ENCODE measurements around the gene NEIL1. TPM values are rescaled to one million over a fixed set of nuclear protein-coding genes. Genes with fewer than 3 reads are reported as not detected.

The NEIL1 gene
- total RNA-seq, 2 experiments from 2014 or later = 99.5 to 159 TPM

GRCh38 chr15:75358771-75359536 lies 12.1 kb downstream of the NEIL1 start:
- intact Hi-C loops (cut with micrococcal nuclease; ENCODE audit: unreplicated experiment) = no loop called here
- Histone ChIP-seq H3K4me3 (ENCODE audit: low read depth, low read length, poor library complexity, severe bottlenecking) (no peak overlapping the region), H3K36me3 (ENCODE audit: insufficient read depth, low read length) (peaks cover 36% of the 10 kb centered on the region), H4K20me1 (ENCODE audit: insufficient read depth, low read length) (no peaks in the 10 kb centered on the region), H2AFZ (ENCODE audit: low read length) (no peak overlapping the region), H3K27ac (ENCODE audit: low read depth, low read length, poor library complexity, severe bottlenecking) (no peak overlapping the region), H3K4me2 (ENCODE audit: low read length) (no peak overlapping the region), H3K4me1 (ENCODE audit: insufficient read depth, low read length, poor library complexity, severe bottlenecking) (no peaks in the 10 kb centered on the region), H3K79me2 (ENCODE audit: insufficient read depth, low read depth, low read length) (no peaks in the 10 kb centered on the region), H3K9me3 (ENCODE audit: low read length) (no peaks in the 10 kb centered on the region), H3K9me2 (ENCODE audit: insufficient read depth, low read length) (no peaks in the 10 kb centered on the region)
- no TSS peak for BruUV-seq (replicated peaks)
- ChIA-PET CTCF (ENCODE audit: unreplicated experiment) (no interaction called here), POLR2A (interaction anchor here (0.6 kb wide), 1 partner anchor 321 kb away, joined by 5 read pairs; no protein-coding TSS in a partner anchor)
- no peak for TF ChIP-seq CTCF (conservative IDR thresholded peaks at IDR 0.05; ENCODE audit: low read length)
- TF ChIP-seq EZH2phosphoT487 (IDR thresholded peaks at IDR 0.05; ENCODE audit: borderline replicate concordance, low read depth, low read length) = no peak
- DNase-seq (ENCODE audit: low spot score) = no peak

DNA sequence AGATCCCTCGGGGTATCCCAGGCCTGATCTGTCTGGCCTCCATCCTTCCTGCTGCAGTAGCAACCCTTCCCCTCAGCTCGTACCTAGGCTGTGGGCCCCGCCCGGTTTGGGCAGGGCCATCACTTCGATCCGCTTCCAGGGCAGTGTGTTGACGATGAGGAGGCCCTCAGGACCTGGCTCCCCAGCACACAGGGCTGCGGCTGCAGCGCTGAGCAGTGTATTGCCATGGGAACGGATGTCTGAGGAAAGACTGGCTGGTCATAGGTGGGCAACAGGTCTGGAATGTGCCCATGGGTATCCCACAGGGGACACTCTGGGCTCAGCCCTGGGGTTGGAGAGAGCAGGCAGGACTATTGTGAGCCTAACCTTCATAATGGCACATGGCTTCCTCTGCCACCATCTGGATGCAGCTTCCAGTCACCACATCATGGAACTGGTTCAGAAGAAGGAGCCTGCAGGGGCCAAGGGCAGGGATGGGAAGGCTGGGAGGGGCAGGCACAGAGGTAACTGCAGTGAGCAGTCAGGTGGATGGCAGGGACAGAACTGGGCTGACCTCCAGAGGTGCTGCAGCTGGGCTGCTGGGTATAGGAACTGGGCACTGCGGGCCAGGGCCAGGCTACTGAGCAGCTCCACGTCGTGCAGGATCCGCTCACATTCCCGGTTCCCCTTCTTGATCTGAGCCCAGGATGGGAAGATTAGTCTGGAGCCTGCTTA lies 12.9 kb downstream of the NEIL1 start:
- H3K4me2 ChIP-seq (ENCODE audit: low read length) = no peak overlapping the region
- TF ChIP-seq EZH2phosphoT487 (IDR thresholded peaks at IDR 0.05; ENCODE audit: borderline replicate concordance, low read depth, low read length) = no peak
- no peak for TF ChIP-seq CTCF (conservative IDR thresholded peaks at IDR 0.05; ENCODE audit: low read length)
- no peaks in the 10 kb centered on the region for H4K20me1 ChIP-seq (ENCODE audit: insufficient read depth, low read length)
- no peaks in the 10 kb centered on the region for H3K79me2 ChIP-seq (ENCODE audit: insufficient read depth, low read depth, low read length)
- no peaks in the 10 kb centered on the region for H3K4me1 ChIP-seq (ENCODE audit: insufficient read depth, low read length, poor library complexity, severe bottlenecking)
- no peak overlapping the region for H2AFZ ChIP-seq (ENCODE audit: low read length)
- peaks cover 31% of the 10 kb centered on the region for H3K36me3 ChIP-seq (ENCODE audit: insufficient read depth, low read length)
- no peaks in the 10 kb centered on the region for H3K9me3 ChIP-seq (ENCODE audit: low read length)
- no TSS peak for BruUV-seq (replicated peaks)
- intact Hi-C loops (cut with micrococcal nuclease; ENCODE audit: unreplicated experiment) = no loop called here
- no peak for DNase-seq (ENCODE audit: low spot score)
- H3K4me3 ChIP-seq (ENCODE audit: low read depth, low read length, poor library complexity, severe bottlenecking) = no peak overlapping the region
- ChIA-PET CTCF (ENCODE audit: unreplicated experiment) (no interaction called here), POLR2A (interaction anchor here (0.6 to 1.1 kb wide), 2 partner anchors 31 to 322 kb away, joined by 4 to 5 read pairs; no protein-coding TSS in a partner anchor)
- H3K9me2 ChIP-seq (ENCODE audit: insufficient read depth, low read length) = no peaks in the 10 kb centered on the region
- H3K27ac ChIP-seq (ENCODE audit: low read depth, low read length, poor library complexity, severe bottlenecking) = no peak overlapping the region

- no peak overlapping the region for H3K27ac ChIP-seq (ENCODE audit: low read depth, low read length, poor library complexity, severe bottlenecking)
- no TSS peak for BruUV-seq (replicated peaks)
- DNase-seq (ENCODE audit: low spot score) = no peak
- CTCF ChIA-PET (ENCODE audit: unreplicated experiment) = no interaction called here
- no peak overlapping the region for H3K4me2 ChIP-seq (ENCODE audit: low read length)
- H3K4me3 ChIP-seq (ENCODE audit: low read depth, low read length, poor library complexity, severe bottlenecking) = no peak overlapping the region
- intact Hi-C loops (cut with micrococcal nuclease; ENCODE audit: unreplicated experiment) = no loop called here
- H3K9me3 ChIP-seq (ENCODE audit: low read length) = no peaks in the 10 kb centered on the region
- no peaks in the 10 kb centered on the region for H3K4me1 ChIP-seq (ENCODE audit: insufficient read depth, low read length, poor library complexity, severe bottlenecking)
- TF ChIP-seq EZH2phosphoT487 (IDR thresholded peaks at IDR 0.05; ENCODE audit: borderline replicate concordance, low read depth, low read length) = no peak
- peaks cover 31% of the 10 kb centered on the region for H3K36me3 ChIP-seq (ENCODE audit: insufficient read depth, low read length)
- no peaks in the 10 kb centered on the region for H4K20me1 ChIP-seq (ENCODE audit: insufficient read depth, low read length)
- no peak overlapping the region for H2AFZ ChIP-seq (ENCODE audit: low read length)
- POLR2A ChIA-PET = interaction anchor here (1.1 kb wide), 1 partner anchor 32 kb away, joined by 4 read pairs; no protein-coding TSS in a partner anchor
- H3K79me2 ChIP-seq (ENCODE audit: insufficient read depth, low read depth, low read length) = no peaks in the 10 kb centered on the region
- H3K9me2 ChIP-seq (ENCODE audit: insufficient read depth, low read length) = no peaks in the 10 kb centered on the region
These were observed 13.6 kb downstream of the NEIL1 start for GRCh38 chr15:75360391-75360790.
